Stimulated activated CD4-positive, alpha-beta T cell treated with anti-CD3 and anti-CD28 coated beads, Interleukin-1b, Interleukin-23, amount 100 ng/mL, for 24 hours (primary cell): ENCODE data around the gene MAPT.
"Not testable (repeated sequence)": the region's sequence is repeated elsewhere in the genome, so short reads cannot be mapped to it uniquely, and the experiment has no call there.

Experiments
- DNase-seq, 4 experiments: peaks; one replicate each; pipeline ENCODE4 v3.0.0-alpha.2; 2020; ENCODE audit warnings: low read depth in 4 of 4, low spot score in 1 of 4

The MAPT gene

DNA sequence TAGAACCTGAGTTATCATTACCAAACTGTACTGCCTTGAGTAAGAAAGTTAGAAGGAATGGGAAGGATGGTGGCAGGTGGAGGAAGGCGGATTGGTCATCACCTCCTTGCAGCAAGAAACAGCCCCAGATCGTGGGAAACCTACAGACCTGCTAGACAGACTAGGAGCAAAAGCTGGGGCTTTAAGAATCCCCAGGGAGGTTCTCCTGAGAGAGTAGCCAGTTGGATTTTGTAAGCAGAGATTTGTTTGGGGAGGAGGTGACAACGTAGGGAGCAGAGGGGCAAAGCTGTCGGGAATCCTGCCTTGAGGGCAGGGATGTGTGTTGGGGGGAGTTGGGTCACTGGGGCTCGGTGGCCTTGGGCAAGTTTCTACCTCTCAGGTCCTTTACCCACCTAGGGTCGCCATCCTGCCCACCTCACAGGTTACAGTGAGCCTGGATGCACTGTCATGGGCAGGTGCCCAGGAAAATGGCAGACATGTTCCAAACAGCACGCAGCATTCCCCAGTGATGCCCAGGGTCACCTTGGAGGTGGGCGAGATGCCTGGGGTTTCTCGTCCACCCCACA is 55.5 kb downstream of the MAPT start:
- DNase-seq, result no peak

DNA sequence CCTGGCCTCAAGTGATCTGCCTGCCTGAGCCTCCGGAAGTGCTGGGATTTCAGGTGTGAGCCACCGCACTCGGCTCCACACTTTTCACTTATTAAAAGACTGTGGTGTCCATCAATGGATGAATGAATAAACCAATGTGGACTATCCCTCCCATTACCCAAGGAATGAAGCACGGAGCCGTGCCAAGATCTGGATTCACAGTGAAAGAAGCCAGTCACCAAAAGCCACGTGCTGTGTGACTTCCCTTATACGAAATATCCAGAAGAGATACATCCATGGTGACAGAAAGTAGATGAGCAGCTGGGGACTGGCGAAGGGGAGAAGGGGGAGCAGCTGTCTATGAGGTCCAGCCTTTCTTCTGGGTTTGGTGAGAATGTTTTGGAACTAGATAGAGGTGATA is 56.5 kb downstream of the MAPT start:
- no peak for DNase-seq

DNA sequence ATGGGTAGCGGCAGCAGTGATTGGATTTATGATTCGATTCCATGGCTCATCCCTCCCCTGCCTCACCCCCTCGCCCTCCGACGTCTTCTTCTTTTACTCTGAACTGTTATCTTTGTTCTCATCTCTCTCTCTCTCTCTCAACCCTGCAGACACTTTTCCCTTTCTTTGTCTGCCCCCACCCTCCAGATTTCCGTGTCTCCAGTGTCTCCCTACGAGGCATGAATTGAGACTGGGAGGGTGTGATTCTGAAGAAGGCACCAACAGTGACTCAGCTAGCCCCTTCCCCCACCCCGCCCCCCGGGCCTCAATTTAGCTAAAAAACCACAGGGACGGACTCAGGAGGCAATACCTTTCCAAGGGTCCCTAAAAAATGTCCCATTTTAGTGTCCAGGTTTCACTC is 57.0 kb downstream of the MAPT start:
- no peak for DNase-seq

DNA sequence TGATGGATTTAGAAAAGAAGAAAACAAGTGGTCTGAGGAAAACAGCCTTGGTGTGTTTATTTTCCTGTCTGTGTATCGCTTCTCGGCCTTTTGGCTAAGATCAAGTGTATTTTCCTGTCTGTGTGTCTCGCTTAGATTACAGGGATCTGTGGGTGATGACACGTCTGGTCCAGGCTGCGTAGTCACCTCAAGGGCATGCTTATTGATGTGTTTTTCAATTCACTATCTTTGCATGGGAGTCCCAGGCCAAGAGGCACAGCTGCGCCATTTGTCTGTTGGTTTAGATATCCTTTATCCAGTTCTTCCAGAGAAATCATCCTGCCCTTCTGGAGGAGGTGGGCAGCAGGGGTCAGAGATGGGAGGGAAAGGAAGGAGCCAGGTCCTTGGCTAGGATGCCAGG is 57.6 kb downstream of the MAPT start:
- no peak for DNase-seq

DNA sequence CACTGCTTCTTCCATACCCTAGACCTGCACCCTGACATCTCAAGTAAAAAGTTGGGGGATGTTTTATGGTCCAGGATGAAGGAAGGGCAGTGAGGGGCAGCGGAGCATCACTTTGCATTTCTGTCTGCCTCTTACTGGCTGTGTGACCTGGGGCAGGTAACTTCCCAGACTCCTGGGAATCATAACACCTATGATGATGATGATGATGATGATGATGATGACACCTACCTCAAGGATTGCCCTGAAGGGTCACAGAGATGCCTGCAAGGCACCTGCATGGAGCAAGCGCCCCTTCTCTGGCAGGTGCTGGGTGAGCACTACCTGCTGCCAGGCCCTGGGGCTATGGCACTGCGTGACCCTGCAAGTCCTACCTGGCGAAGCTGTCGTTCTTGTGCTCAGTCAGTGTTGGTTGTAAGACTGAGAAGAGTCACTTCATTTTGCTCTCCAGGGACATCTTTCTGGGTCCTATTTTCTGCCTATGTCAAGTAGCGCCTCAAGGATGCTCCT is 58.5 kb downstream of the MAPT start:
- no peak for DNase-seq

DNA sequence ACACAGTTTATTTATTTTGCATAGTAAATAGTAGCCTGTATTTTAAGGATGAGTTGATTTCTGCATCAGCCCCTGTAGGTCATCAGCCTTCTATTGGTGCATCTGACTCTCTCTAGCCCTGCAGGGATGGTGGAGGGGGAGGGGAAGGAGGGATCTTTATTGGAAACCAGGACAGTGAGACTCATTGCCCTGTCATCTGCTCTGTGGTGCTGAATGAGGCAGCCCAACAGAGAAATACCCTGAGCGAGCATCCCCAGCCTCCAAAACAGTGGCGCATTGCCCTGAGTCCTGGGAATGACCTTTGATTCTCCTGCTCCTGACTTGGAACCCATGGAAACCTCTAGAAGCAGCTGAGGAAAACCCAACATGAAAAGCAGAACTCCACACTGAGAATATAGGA is 59.2 kb downstream of the MAPT start:
- DNase-seq, result no peak

DNA sequence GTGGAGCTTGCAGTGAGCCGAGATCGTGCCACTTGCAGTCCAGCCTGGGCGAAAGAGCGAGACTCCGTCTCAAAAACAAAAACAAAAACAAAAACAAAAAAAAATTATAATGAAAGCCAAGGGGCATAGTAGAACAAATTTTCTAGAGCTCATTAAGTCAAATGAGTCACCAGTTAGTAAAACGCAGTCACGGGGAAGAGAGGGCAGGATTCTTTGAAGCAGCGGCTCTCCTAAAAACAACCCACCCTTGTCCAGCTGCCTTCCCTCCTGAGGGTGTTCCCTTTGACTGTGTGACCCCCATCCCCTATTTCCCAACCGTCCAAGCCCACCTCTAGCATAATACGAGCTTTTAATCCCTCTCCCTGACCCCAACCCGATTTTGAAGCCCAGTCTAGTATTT is 60.6 kb downstream of the MAPT start:
- DNase-seq, result no peak

DNA sequence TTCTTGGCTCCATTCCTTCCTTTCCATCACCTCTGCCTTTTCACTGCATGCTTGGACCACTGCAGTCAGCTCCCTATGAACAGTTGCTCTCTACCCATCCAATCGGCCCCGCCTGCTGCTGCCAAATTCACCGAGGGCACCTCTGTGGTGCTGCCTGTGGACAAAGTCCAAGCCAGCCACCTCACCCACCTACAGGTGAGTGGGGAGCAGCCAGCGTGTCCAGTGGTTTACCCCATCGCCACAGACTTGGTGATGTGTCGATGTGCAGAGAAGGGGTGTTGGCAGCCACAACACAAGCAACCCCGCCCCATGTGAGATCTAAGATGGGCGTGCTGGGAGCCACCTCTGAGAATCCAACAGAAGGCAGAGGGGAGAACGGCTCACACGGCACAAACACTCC is 61.0 kb downstream of the MAPT start:
- no peak for DNase-seq

DNA sequence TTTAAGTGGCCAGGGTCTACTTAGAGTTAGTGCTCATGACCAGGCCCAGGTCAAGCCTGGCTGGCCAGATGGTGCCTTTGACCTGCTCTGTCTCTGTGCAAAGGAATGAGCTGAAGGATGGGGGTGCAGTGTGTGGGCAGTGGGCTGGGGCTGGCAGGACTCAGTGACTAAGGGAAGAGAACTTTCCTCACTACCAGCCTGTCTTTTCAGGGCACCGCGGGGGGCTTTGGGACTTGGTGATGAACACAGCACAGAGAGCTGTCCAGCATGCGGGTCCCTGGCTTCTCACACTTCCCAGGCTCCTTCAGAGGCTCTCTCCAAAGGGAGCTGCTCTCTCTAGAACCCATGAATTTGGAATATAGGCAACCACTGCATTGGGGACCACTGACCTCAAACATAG is 61.7 kb downstream of the MAPT start:
- DNase-seq, result no peak

DNA sequence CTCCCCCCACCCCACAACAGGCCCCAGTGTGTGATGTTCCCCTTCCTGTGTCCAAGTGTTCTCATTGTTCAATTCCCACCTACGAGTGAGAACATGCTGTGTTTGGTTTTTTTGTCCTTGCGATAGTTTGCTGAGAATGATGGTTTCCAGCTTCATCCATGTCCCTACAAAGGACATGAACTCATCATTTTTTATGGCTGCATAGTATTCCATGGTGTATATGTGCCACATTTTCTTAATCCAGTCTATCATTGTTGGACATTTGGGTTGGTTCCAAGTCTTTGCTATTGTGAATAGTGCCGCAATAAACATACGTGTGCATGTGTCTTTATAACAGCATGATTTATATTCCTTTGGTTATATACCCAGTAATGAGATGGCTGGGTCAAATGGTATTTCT is 62.4 kb downstream of the MAPT start:
- not testable (repeated sequence) for DNase-seq

DNA sequence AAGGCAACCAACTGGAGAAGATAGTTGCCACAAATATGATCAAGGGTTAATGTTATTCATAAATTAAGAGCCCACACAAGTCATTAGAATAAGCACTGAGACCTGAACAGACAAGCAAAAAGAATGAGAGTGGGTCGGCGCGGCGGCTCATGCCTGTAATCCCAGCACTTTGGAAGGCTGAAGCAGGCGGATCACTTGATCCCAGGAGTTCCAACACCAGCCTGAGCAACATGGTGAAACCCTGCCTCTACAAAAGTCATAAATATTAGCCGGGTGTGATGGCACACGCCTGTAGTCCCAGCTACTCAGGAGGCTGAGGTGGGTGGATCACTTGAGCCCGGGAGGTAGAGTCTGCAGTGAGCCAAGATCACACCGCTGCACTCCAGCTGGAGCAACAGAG is 64.0 kb downstream of the MAPT start:
- no peak for DNase-seq

DNA sequence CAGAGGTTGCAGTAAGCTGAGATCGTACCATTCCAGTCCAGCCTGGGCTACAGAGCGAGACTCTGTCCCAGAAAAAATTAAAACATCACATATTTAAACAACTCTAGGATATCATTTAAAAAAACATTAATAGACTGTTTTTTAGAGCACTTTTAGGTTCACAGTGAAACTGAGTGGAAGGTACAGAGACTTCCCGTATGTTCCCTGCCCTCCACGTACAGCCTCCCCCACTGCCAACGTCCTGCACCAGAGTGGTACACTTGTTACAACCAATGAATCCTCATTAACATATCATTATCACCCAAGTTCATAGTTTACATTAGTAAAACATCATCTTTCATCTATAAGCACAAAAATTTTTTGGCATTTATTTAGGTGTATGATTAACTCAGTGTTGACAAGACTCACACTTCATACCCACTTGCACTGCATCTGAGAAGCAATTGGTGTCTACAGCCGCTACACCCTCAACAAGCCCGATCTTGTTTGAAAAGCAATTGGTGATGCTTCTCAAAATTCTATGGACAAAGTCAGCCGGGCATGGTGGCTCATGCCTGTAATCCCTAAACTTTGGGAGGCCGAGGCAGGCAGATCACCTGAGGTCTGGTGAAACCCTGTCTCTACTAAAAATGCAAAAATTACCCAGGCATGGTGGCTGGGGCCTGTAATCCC is 64.8 kb downstream of the MAPT start:
- no peak for DNase-seq

DNA sequence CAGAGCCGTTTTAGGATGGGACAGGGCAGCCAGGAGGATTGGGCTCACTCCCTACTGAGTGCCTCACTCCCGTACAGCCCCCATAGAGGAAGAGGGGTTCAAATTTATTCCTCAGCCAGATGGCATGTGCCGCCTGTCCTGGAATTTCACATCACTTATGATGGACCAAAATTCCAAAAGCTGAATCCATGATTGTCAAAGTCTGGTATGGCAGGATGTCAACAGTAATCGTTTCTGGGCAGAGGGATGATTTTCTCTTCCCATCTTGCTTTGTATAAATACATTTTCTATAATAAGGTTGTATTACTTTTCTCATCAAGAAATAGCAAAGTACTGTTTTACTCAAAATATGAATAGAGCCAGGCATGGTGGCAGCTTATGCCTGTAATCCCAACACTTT is 66.0 kb downstream of the MAPT start:
- no peak for DNase-seq

DNA sequence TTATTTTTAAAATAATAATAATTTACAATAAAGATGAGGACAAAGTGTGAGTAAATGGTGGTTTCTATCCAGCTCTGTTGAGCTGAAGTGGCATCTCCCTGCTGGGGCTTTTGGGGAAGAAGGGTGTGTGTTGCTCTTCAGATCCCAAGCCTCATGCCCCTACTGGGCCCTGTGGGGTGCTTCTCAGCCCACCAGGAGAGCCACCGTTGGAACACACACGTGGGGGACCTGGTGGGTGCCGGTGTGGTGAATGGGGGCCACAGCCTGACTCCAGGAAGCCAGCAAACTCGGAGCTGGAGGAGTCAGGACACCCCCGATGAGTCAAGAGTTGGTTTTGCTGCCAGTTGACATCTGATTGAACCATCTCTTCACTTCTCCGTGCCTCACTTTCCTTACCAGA is 66.9 kb downstream of the MAPT start:
- no peak for DNase-seq

DNA sequence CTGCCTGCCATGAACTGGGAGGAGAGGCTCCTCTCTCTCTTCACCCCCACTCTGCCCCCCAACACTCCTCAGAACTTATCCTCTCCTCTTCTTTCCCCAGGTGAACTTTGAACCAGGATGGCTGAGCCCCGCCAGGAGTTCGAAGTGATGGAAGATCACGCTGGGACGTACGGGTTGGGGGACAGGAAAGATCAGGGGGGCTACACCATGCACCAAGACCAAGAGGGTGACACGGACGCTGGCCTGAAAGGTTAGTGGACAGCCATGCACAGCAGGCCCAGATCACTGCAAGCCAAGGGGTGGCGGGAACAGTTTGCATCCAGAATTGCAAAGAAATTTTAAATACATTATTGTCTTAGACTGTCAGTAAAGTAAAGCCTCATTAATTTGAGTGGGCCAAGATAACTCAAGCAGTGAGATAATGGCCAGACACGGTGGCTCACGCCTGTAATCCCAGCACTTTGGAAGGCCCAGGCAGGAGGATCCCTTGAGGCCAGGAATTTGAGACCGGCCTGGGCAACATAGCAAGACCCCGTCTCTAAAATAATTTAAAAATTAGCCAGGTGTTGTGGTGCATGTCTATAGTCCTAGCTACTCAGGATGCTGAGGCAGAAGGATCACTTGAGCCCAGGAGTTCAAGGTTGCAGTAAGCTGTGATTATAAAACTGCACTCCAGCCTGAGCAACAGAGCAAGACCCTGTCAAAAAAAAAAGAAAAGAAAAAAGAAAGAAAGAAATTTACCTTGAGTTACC is 68.0 kb downstream of the MAPT start:
- no peak for DNase-seq

DNA sequence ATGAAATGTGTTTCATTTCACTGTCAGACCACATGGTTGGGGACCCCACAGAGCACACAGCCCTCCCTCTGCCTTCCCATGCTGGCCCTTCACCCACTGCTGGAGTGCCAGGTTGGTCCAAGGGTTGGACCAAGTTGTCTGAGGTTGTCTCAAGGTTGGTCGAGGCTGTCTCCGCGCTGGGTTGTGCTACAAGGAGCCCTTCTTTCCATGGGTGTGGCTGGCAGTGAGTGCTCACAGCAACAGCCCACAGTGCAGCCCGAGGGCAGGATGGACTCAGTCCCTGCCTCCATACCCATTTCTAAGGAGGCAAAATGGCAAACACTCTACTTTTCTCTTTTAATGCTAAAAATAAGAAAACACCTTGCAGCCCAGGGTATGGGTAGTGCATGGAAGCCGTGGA is 68.9 kb downstream of the MAPT start:
- DNase-seq, result no peak

DNA sequence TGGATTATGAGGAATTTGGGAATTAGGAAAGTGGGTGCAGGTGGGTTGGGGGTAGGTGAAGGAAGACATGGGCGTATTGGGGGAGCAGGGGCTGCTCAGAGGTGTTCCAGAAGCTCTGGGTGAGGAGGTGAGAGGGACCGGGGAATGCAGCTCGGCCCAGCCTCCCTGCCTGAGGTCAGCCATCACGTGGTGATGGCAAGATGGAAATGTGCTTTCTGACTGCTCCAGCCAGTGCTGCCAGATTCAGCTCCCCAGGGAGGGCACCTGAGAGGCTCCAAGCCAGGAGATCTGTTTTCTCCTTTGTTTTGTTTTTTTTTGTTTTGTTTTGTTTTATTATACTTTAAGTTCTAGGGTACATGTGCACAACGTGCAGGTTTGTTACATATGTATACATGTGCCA is 69.5 kb downstream of the MAPT start:
- no peak for DNase-seq

DNA sequence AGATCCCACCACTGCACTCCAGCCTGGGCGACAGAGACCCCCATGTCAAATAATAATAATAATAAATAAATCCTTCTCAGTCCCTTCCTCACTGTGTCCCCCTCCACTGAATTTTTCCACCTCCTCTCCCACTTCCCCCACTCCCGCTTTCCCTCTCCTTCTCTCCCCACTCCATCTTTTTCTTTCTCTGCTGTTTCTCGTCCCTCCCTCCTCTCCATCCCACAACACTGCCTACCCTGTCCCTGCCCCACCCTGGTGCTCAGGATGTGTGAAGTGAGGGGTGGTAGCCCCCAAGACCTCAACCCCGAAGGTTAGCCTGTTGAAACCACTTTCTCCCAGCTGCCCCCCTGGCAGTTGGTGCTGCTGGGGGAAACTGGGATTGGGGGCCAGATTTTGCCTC is 70.3 kb downstream of the MAPT start:
- no peak for DNase-seq

DNA sequence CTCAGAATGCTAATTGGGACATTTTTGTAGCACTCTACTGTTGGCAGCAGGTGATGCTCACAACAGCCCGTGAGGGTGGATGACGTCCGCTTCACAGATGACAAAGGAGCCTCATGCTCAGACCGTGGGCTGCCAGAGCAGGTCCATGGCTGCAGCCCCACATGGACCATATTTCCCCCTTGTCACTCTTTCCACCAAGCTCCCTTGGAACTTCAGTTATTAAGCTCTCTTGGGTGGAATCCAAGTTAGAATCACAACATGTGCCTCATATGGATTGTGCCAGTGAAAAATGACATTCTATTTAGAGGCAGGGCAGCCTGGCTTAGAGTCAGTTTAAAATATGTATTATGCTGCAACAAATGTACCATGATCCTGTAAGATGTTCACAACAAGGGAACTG is 71.5 kb downstream of the MAPT start:
- no peak for DNase-seq

DNA sequence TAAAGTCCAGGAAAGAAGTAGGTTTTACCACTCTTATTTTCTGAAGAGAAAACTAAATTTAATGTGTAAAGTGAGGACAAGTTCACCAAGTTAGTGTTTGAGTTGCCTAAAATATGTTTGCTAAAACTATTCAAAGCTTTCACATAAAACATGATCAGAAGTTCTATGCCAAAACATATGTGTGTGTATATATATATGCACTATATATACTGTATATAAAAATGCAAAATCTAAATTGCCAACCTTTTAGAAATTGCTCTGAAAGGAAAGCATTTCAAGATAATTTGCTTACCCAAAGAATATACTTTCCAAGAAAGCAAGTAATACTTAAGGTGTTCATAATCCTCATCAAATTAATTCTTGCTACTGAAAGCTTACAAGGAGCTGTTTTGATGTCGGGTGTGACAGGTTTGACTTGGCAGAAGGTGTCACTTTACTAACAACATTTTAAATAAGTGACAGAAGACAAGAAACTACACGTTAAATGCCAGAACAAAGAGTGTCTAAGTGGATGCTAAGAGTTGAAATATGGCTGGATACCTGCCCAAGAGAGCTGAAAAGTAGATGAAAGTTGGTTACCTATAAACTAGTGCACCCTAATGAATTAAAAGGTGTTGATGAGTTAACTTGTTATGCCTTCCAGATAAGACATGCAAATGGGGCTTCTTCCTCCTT is 72.4 kb downstream of the MAPT start:
- DNase-seq, result no peak

DNA sequence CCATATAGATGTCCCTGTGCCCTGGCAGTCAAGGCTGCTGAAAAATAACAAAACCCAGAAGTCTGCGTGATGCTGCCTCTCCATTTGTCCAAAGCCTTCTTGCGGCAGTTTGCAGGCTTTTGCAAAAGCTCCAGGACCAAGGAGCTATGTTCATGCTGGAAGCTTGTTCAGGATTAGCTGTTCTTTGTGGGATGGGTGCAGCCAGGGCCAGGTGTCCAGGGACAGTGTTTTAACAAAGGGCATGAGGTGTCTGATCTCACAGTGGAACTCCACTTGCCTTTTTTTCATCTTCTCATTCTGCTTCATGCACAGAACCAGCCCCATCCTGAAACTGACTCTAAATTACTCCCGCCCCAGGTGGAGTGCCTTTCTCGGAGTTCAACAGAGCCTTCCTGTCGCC is 73.0 kb downstream of the MAPT start:
- no peak for DNase-seq

DNA sequence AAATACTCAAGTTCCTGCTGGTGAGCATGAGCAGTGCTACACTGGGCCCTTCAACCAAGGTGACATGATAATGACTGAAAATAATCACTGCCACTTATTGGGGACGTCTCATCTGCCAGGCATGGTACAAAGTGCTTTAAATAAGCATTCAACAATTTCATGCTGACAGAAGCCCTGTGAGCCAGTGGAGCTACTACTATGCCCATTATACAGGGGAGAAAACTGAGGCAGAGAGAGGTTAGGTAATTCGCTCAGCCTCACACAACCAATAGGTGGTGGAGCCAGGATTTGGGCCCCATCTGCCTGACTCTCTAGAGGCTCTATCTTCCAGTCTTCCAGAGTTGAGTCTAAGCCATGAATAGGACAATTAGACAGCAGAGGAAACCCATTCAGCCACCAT is 74.4 kb downstream of the MAPT start:
- no peak for DNase-seq
